GM23338 (cell line): ENCODE measurements around the gene TULP1. TPM values are rescaled to one million over a fixed set of nuclear protein-coding genes. Genes with fewer than 3 reads are reported as not detected.

Source experiments
- ATAC-seq: fragments of 200-7000 bp; cut with Tn5 transposase; 3 replicates; pipeline ENCODE4 v1.9.1; 2020
- DNase-seq: peaks from one replicate; pipeline ENCODE4 v3.0.0-alpha.2; 2015; ENCODE audit warnings: low spot score
- H2AFZ ChIP-seq: fragments of 200-600 bp; sonication (generic); 2 replicates; pipeline ENCODE4 v1.8.0; 2016; ENCODE audit warnings: antibody characterized with exemption, mild to moderate bottlenecking, moderate library complexity
- H3F3A ChIP-seq: fragments of 200-600 bp; sonication (generic); replicated peaks from 2 replicates; pipeline ENCODE4 v1.8.0; 2017; ENCODE audit warnings: antibody characterized with exemption, mixed run types, low read depth
- H3K27ac ChIP-seq: fragments of 200-600 bp; sonication (generic); 2 replicates; pipeline ENCODE4 v1.6.1; 2016; ENCODE audit warnings: low read depth
- H3K27me3 ChIP-seq: fragments of 200-600 bp; sonication (generic); 2 replicates; pipeline ENCODE4 v1.8.0; 2016; ENCODE audit warnings: mild to moderate bottlenecking, mixed run types, moderate library complexity; ENCODE audit not compliant: insufficient read depth
- H3K36me3 ChIP-seq: fragments of 200-600 bp; sonication (generic); 2 replicates; pipeline ENCODE4 v1.8.0; 2016; ENCODE audit warnings: mild to moderate bottlenecking; ENCODE audit not compliant: insufficient read depth
- H3K4me1 ChIP-seq: fragments of 200-600 bp; sonication (generic); 2 replicates; pipeline ENCODE4 v1.8.0; 2016; ENCODE audit warnings: mild to moderate bottlenecking, moderate library complexity; ENCODE audit not compliant: insufficient read depth
- H3K4me2 ChIP-seq: fragments of 200-600 bp; sonication (generic); 2 replicates; pipeline ENCODE4 v1.7.1; 2017; ENCODE audit warnings: mixed run types
- H3K4me3 ChIP-seq: fragments of 200-600 bp; sonication (generic); 2 replicates; pipeline ENCODE4 v1.6.1; 2016; ENCODE audit warnings: mixed run types
- H3K79me2 ChIP-seq: fragments of 200-600 bp; sonication (generic); replicated peaks from 2 replicates; pipeline ENCODE4 v1.8.0; 2017; ENCODE audit warnings: mild to moderate bottlenecking; ENCODE audit not compliant: insufficient read depth
- H3K9me2 ChIP-seq: fragments of 200-600 bp; sonication (generic); 2 replicates; pipeline ENCODE4 v1.8.0; 2017; ENCODE audit not compliant: insufficient read depth
- H4K20me1 ChIP-seq: fragments of 200-600 bp; sonication (generic); replicated peaks from 2 replicates; pipeline ENCODE4 v1.8.0; 2017; ENCODE audit warnings: mild to moderate bottlenecking; ENCODE audit not compliant: insufficient read depth
- H3K27ac Mint-ChIP-seq: 2 replicates; pipeline ENCODE4 v1.8.0; 2020; ENCODE audit warnings: inconsistent platforms, mild to moderate bottlenecking, moderate library complexity, mixed read lengths
- H3K27me3 Mint-ChIP-seq: 3 replicates; pipeline ENCODE4 v1.8.0; 2022; ENCODE audit warnings: low read depth, mild to moderate bottlenecking, moderate library complexity, mixed read lengths, inconsistent platforms; ENCODE audit not compliant: insufficient read depth, poor library complexity
- H3K36me3 Mint-ChIP-seq: 3 replicates; pipeline ENCODE4 v1.8.0; 2021; ENCODE audit warnings: low read depth, mild to moderate bottlenecking, inconsistent platforms, moderate library complexity, mixed read lengths
- H3K4me1 Mint-ChIP-seq: 3 replicates; pipeline ENCODE4 v1.8.0; 2020; ENCODE audit warnings: mild to moderate bottlenecking, inconsistent platforms, mixed read lengths
- H3K4me3 Mint-ChIP-seq: 3 replicates; pipeline ENCODE4 v1.8.0; 2021; ENCODE audit warnings: moderate library complexity, mild to moderate bottlenecking, inconsistent platforms, mixed read lengths
- H3K9me3 Mint-ChIP-seq: 3 replicates; pipeline ENCODE4 v1.8.0; 2020; ENCODE audit warnings: moderate library complexity, mild to moderate bottlenecking, inconsistent platforms, mixed read lengths
- CREB1 ChIP-seq: fragments of 250-450 bp; sonication (Bioruptor Pico); IDR thresholded peaks from 2 replicates; pipeline ENCODE4 v1.5.0; 2020; ENCODE audit warnings: low read depth, mild to moderate bottlenecking, moderate library complexity
- EZH2 ChIP-seq: fragments of 200-600 bp; sonication (generic); IDR thresholded peaks from one replicate; pipeline ENCODE4 v1.8.0; 2017; ENCODE audit warnings: antibody characterized with exemption, mild to moderate bottlenecking, low read depth; ENCODE audit not compliant: unreplicated experiment
- EZH2phosphoT487 ChIP-seq: fragments of 200-600 bp; sonication (generic); IDR thresholded peaks from one replicate; pipeline ENCODE4 v1.8.1; 2018; ENCODE audit warnings: antibody characterized with exemption; ENCODE audit not compliant: unreplicated experiment
- JUNB ChIP-seq: IDR thresholded peaks from one replicate; pipeline ENCODE4 v1.6.1; 2016; ENCODE audit warnings: antibody characterized with exemption; ENCODE audit not compliant: unreplicated experiment
- NANOG ChIP-seq: IDR thresholded peaks from 2 replicates; pipeline ENCODE4 v1.6.1; 2016; ENCODE audit warnings: antibody characterized with exemption, borderline replicate concordance
- POLR2AphosphoS5 ChIP-seq: IDR thresholded peaks from 2 replicates; pipeline ENCODE4 v1.6.1; 2016; ENCODE audit warnings: antibody characterized with exemption, low read depth
- REST ChIP-seq: IDR thresholded peaks from one replicate; pipeline ENCODE4 v1.6.1; 2018; ENCODE audit warnings: antibody characterized with exemption; ENCODE audit not compliant: unreplicated experiment
- STAT1 ChIP-seq: IDR thresholded peaks from one replicate; pipeline ENCODE4 v1.6.1; 2016; ENCODE audit warnings: antibody characterized with exemption; ENCODE audit not compliant: unreplicated experiment
- ZNF114 ChIP-seq: fragments of 250-450 bp; sonication (Bioruptor Pico); IDR thresholded peaks from 2 replicates; pipeline ENCODE4 v1.5.0; 2020; ENCODE audit warnings: mild to moderate bottlenecking, moderate library complexity
- ZNF331 ChIP-seq: fragments of 250-450 bp; sonication (Bioruptor Pico); IDR thresholded peaks from 2 replicates; pipeline ENCODE4 v1.5.0; 2020; ENCODE audit warnings: low read depth, mild to moderate bottlenecking, moderate library complexity
- polyA plus RNA-seq: library from polyadenylated mRNA; unstranded; fragments of >200 nt; fragmentation: Nextera tagmentation; extraction: Ambion mirVana; gene quantifications from 2 replicates; pipeline ENCODE4 v1.2.1, GENCODE V29; 2016
- total RNA-seq: library from RNA; depleted of rRNA; stranded (reverse); fragments of >200 nt; shearing (Covaris generic); gene quantifications from 2 replicates; pipeline ENCODE4 v1.2.3, GENCODE V29; 2014
- TF ChIP-seq, protein P1 (sequence below): fragments of 250-450 bp; sonication (Bioruptor Pico); IDR thresholded peaks from 2 replicates; pipeline ENCODE4 v1.5.0; 2020; ENCODE audit warnings: mild to moderate bottlenecking, moderate library complexity
- TF ChIP-seq, protein P2 (sequence below): IDR thresholded peaks from 2 replicates; pipeline ENCODE4 v1.6.1; 2016; ENCODE audit warnings: antibody characterized with exemption
- TF ChIP-seq, protein P3 (sequence below), 2 experiments: fragments of 200-600 bp in 1 of 2; sonication (generic) in 1 of 2; conservative IDR thresholded peaks; 2 replicates each; pipeline versions ENCODE4 v1.5.1 to v1.6.1; 2016 to 2017; ENCODE audit warnings: antibody characterized with exemption in 2 of 2, low read depth in 2 of 2, mild to moderate bottlenecking in 2 of 2, moderate library complexity in 1 of 2

Gene TULP1
- total and polyA plus RNA-seq, 2 experiments from 2014 or later: 3.0 to 3.8 TPM

DNA sequence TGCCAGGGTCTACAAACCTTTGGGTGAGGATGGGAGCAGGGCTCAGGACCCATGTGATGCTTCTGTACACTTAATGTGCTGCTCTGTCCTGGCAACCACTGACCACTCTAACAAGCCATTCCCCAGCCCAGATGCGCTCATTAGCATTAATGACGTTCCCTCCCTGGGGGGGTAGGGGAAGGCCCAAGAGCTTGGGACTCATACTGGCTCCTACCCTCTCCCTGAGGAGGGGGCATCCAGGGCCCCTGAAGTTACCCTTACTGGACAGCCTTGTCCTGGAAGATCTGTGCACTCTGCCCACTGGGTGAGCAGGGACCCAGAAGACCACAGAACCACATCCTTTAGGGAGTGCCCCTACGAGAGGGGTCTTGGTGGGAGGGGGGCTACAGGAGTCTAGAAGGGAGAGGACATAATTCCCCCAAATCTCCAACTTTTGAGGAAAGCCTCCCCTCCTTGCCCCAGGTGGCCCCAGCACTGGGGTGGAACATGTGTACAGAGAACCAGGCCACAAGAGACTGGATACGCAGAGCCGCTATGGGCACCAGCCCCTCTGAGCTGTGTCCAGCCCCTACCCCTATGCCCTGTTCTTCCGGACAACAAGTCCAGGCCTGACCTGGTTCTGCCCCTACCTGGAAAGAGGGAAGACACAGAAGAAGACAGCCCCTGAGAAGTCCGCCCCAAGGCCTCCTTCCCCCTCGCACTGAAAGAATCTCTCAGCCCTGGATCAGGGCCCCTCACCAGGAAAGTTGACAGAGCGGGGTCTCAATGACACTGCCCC lies 17.2 kb downstream of the TULP1 start:
- Mint-ChIP-seq H3K27me3 (peaks cover 50% of the 10 kb centered on the region), H3K4me1 (peaks cover 67% of the 10 kb centered on the region)
- no peak for ATAC-seq

More for the DNA sequence above, 17.2 kb downstream of the TULP1 start:
- Histone ChIP-seq H3F3A (peaks cover 11% of the 10 kb centered on the region; the same call in 1 of the 2 replicates), H3K4me2 (peak overlapping the region; percentile 98), H3K27ac (no peak overlapping the region), H3K36me3 (no peaks in the 10 kb centered on the region), H3K9me2 (no peaks in the 10 kb centered on the region), H3K79me2 (peaks cover 47% of the 10 kb centered on the region), H3K4me1 (peaks cover 68% of the 10 kb centered on the region), H4K20me1 (peaks cover 11% of the 10 kb centered on the region; the same call in 1 of the 2 replicates), H2AFZ (no peak overlapping the region; the same call in 1 of the 2 replicates), H3K27me3 (peaks cover 9% of the 10 kb centered on the region; the same call in 1 of the 2 replicates), H3K4me3 (peak overlapping the region; percentile 80)
- no peaks in the 10 kb centered on the region; the same call in 2 of the 3 replicates for H3K9me3 Mint-ChIP-seq
- TF ChIP-seq ZNF114 (CRISPR knock-in tag) (no peak), REST (no peak), NANOG (no peak), POLR2AphosphoS5 (no peak), ZNF331 (CRISPR knock-in tag) (no peak), JUNB (no peak), EZH2phosphoT487 (no peak), STAT1 (no peak), CREB1 (CRISPR knock-in tag) (no peak), EZH2 (no peak)
- TF ChIP-seq, protein P1, sequence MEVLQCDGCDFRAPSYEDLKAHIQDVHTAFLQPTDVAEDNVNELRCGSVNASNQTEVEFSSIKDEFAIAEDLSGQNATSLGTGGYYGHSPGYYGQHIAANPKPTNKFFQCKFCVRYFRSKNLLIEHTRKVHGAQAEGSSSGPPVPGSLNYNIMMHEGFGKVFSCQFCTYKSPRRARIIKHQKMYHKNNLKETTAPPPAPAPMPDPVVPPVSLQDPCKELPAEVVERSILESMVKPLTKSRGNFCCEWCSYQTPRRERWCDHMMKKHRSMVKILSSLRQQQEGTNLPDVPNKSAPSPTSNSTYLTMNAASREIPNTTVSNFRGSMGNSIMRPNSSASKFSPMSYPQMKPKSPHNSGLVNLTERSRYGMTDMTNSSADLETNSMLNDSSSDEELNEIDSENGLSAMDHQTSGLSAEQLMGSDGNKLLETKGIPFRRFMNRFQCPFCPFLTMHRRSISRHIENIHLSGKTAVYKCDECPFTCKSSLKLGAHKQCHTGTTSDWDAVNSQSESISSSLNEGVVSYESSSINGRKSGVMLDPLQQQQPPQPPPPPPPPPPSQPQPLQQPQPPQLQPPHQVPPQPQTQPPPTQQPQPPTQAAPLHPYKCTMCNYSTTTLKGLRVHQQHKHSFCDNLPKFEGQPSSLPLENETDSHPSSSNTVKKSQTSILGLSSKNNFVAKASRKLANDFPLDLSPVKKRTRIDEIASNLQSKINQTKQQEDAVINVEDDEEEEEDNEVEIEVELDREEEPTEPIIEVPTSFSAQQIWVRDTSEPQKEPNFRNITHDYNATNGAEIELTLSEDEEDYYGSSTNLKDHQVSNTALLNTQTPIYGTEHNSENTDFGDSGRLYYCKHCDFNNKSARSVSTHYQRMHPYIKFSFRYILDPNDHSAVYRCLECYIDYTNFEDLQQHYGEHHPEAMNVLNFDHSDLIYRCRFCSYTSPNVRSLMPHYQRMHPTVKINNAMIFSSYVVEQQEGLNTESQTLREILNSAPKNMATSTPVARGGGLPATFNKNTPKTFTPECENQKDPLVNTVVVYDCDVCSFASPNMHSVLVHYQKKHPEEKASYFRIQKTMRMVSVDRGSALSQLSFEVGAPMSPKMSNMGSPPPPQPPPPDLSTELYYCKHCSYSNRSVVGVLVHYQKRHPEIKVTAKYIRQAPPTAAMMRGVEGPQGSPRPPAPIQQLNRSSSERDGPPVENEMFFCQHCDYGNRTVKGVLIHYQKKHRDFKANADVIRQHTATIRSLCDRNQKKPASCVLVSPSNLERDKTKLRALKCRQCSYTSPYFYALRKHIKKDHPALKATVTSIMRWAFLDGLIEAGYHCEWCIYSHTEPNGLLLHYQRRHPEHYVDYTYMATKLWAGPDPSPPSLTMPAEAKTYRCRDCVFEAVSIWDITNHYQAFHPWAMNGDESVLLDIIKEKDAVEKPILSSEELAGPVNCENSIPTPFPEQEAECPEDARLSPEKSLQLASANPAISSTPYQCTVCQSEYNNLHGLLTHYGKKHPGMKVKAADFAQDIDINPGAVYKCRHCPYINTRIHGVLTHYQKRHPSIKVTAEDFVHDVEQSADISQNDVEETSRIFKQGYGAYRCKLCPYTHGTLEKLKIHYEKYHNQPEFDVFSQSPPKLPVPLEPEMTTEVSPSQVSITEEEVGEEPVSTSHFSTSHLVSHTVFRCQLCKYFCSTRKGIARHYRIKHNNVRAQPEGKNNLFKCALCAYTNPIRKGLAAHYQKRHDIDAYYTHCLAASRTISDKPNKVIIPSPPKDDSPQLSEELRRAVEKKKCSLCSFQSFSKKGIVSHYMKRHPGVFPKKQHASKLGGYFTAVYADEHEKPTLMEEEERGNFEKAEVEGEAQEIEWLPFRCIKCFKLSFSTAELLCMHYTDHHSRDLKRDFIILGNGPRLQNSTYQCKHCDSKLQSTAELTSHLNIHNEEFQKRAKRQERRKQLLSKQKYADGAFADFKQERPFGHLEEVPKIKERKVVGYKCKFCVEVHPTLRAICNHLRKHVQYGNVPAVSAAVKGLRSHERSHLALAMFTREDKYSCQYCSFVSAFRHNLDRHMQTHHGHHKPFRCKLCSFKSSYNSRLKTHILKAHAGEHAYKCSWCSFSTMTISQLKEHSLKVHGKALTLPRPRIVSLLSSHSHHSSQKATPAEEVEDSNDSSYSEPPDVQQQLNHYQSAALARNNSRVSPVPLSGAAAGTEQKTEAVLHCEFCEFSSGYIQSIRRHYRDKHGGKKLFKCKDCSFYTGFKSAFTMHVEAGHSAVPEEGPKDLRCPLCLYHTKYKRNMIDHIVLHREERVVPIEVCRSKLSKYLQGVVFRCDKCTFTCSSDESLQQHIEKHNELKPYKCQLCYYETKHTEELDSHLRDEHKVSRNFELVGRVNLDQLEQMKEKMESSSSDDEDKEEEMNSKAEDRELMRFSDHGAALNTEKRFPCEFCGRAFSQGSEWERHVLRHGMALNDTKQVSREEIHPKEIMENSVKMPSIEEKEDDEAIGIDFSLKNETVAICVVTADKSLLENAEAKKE: no peak
- TF ChIP-seq, protein P2, sequence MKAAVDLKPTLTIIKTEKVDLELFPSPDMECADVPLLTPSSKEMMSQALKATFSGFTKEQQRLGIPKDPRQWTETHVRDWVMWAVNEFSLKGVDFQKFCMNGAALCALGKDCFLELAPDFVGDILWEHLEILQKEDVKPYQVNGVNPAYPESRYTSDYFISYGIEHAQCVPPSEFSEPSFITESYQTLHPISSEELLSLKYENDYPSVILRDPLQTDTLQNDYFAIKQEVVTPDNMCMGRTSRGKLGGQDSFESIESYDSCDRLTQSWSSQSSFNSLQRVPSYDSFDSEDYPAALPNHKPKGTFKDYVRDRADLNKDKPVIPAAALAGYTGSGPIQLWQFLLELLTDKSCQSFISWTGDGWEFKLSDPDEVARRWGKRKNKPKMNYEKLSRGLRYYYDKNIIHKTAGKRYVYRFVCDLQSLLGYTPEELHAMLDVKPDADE: no peak
- TF ChIP-seq, protein P3, sequence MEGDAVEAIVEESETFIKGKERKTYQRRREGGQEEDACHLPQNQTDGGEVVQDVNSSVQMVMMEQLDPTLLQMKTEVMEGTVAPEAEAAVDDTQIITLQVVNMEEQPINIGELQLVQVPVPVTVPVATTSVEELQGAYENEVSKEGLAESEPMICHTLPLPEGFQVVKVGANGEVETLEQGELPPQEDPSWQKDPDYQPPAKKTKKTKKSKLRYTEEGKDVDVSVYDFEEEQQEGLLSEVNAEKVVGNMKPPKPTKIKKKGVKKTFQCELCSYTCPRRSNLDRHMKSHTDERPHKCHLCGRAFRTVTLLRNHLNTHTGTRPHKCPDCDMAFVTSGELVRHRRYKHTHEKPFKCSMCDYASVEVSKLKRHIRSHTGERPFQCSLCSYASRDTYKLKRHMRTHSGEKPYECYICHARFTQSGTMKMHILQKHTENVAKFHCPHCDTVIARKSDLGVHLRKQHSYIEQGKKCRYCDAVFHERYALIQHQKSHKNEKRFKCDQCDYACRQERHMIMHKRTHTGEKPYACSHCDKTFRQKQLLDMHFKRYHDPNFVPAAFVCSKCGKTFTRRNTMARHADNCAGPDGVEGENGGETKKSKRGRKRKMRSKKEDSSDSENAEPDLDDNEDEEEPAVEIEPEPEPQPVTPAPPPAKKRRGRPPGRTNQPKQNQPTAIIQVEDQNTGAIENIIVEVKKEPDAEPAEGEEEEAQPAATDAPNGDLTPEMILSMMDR (conservative IDR thresholded peaks at IDR 0.05; ENCODE audit: low read depth in 2 of 2): no peak
- peaks cover 5% of the 10 kb centered on the region; the same call in 1 of the 3 replicates for H3K36me3 Mint-ChIP-seq
- no peak overlapping the region for H3K27ac Mint-ChIP-seq
- peak overlapping the region; percentile 83 for H3K4me3 Mint-ChIP-seq
- no peak for DNase-seq
